DMS 273 treated with DMSO at 0.1 percent for 48 hours (cell line): Measurements from ENCODE around the gene ABL1.

ENCODE experiments used
- DNase-seq: peaks from one replicate; lab custom pipeline; 2025; lab: John Stamatoyannopoulos, UW

The ABL1 gene

DNA sequence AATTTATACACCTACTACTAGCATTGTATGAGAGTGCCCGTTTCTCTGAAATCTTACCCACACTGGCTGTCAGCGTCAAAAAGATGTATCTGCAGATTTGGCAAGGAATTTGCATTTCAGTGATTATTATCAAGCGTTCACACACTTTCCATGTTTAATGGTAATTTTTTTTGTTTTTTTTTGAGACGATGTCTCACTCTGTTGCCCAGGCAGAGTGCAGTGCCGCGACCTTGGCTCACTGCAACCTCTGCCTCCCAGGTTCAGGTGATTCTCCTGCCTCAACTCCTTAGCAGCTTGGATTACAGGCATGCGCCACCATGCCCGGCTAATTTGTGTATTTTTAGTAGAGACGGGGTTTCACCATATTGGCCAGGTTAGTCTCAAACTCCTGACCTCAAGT is 14.3 kb downstream of the ABL1 start:
- no peak for DNase-seq

GRCh38 chr9:130852801-130853200 is 17.7 kb downstream of the ABL1 start:
- no peak for DNase-seq

DNA sequence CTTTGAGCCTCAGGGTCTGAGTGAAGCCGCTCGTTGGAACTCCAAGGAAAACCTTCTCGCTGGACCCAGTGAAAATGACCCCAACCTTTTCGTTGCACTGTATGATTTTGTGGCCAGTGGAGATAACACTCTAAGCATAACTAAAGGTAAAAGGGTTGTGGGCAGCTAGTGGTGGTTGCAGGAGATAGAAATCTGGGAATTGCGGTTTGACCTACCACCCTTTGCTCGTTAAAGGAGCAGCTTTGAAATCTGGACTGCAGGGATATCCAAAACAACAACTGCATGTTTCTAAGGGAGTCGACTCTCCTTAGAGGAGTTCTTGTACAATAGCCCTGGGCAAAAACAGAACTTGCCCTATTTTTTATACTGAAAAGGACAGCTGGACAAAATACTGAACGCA is 19.0 kb downstream of the ABL1 start:
- no peak for DNase-seq

- no peak for DNase-seq
Measured at GRCh38 chr9:130854835-130855234, 19.8 kb downstream of the ABL1 start.

DNA sequence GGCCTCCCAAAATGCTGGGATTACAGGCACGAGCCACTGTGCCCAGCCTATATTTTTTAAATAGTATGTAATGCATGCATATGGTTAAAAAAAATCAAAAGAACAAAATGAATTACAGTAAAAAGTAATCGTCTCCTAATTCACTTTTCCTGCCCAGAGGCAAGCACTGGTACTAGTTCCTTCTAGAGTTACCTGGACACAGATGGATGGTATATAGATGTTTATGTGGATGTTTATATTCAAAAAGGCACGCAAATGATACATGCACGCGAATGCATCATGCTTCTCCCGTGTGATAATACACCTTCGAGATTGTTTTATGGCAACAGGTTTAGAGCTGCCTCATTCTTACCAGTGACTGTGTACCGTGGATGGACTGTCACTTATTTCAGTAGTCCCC is 21.4 kb downstream of the ABL1 start:
- DNase-seq, result no peak

DNA sequence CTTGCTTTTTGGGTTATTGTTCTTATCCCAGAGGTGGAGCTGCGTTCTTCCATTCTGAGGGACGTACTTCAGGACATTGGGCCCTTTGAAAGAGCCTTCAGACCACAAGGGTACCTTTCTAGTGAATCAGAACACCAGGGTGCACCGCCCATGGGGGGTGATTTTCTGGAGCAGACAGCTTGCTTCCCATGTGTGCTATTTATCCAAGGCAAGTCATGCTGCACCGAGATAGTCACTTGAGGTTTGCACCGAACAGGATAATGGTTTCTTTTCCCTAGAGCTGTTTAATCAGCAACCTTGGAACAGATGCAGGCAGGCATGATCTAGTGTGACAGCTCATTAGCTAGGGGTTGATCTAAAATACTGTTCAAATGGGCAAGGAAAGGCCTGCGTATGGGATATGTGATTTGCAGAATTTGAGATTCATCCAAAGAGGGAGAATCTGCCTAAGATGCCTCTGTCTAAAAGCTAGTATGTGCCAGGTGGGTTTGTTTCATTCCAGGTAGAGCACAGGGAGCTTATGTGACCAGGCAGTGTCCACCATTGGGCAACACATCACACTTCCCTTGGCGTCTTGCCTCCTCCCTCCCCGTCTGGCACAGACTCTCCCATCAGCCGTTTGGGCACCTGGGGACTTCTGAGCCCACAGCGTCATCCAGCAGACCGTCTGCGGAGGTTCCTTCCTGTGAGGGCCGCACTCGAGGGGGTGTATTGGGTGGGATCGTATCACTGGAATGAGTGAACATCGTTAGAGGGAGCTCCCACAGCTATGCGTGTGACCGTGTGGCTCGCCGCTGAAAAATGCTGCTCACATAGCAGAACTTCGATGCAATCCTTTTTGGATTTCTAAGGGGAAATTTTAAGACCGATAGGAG is 23.0 kb downstream of the ABL1 start:
- DNase-seq, result no peak

DNA sequence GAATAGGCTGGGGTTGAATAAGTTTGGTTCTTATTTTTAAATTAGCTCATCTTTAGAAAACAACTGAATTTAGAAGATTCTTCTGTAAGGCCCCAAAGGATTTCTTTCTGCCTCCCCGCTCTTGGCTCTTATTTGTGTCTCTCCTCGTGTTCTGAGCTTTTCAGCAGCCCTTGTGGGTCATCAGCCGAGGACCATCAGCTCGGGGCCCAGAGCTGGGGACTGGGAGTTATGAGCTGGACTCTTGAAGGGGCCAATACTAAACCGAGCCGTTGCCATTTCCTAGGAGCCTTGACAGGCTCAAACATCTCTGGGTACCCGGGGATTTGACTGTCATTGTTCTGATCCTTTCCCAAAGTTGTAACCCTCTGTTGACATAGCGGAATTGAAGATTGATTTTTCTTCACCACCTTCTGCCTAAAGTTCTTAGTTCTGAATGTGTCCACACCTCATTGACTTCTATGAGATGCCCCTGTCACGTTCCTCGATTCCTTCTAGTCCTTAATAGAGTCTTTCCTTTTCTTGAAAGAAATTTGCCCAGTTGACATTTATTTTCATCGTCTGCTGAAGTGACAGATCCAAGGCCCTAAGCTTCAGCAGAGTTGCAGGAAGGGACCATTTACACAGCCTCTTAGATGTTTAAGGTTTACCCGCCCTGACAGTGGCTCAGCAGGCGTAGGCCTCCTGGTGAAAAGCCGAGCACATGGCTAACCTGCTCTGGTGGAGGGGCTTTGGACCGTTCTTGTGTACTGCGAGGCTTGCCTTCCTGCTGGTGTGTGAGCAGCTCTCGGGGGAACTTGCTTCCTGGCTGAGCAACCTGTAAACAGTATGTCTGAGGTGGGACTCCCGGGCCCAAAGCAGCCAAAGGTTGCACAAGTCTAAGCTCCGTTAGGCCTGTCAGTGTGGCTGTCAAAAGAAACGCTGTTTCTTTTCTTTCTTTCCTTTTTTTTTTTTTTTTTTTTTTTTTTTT is 24.0 kb downstream of the ABL1 start:
- DNase-seq, result no peak

- DNase-seq, result no peak
Measured at GRCh38 chr9:130860458-130861316, 25.6 kb downstream of the ABL1 start.

- no peak for DNase-seq
Measured at GRCh38 chr9:130861372-130862180, 26.5 kb downstream of the ABL1 start.

DNA sequence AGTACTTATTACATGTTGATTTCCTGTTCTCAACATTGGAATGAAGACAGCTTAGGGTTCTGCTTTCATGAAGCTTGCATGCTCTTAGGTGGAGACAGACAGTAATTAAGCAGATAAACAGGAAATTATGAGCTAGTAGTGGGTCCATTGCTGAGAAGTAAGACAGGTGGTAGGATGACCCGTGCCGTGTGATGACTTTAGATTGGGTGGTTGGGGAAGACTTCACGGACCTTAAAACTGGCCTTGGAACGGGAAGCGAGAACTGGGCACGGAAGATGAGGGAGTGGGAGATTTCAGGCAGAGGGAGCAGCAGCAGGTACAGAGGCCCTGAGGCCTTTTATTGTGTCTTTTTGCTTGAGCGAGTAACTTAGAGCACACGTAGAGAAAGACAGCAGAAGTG is 27.2 kb downstream of the ABL1 start:
- no peak for DNase-seq

DNA sequence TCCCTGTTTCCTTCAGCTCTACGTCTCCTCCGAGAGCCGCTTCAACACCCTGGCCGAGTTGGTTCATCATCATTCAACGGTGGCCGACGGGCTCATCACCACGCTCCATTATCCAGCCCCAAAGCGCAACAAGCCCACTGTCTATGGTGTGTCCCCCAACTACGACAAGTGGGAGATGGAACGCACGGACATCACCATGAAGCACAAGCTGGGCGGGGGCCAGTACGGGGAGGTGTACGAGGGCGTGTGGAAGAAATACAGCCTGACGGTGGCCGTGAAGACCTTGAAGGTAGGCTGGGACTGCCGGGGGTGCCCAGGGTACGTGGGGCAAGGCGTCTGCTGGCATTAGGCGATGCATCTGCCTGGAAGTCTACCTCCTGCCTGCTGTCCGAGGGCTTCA is 27.7 kb downstream of the ABL1 start:
- DNase-seq, result no peak

- no peak for DNase-seq
Measured at GRCh38 chr9:130864541-130864940, 29.5 kb downstream of the ABL1 start.

GRCh38 chr9:130865921-130866320 is 30.9 kb downstream of the ABL1 start:
- DNase-seq, result no peak

- DNase-seq, result peak; percentile 69
Measured at GRCh38 chr9:130866474-130866965, 31.5 kb downstream of the ABL1 start.

DNA sequence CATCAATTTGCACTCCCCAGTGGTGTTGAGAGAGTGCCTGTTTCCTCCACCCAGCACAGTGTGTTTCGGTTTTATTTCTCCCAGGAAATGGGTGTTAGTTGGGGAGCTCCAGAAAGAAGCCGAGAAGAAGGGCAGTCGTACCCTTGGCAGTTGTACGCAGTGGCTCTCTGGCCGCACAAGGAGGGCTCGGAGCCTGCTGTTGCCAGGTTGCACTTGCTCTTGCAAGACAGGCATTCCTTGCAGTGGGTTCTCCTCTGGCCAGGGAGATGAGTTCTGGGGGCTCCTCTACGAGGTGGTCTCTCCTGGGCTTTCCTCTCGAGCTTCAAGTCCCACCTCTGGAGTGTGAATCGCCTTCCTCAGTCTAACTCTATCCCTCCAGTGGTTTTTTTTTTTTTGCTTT is 32.5 kb downstream of the ABL1 start:
- no peak for DNase-seq

DNA sequence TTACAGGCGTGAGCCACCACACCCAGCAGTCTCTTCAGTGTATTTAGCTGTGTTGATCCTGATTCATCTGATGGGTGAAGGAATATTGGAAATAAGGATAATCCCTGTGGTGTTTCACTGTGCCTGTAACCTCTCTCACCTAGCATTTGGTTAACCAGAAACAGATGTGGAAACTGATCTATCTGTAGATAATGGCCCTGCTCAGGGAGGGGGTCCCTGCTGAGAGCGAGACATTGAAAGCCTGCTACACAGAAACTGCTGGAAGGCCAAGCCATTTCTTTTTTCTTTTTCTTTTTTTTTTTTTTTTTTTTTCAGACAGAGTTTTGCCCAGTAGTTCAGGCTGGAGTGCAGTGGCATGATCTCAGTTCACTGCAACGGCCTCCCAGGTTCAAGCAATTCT is 33.2 kb downstream of the ABL1 start:
- no peak for DNase-seq

GRCh38 chr9:130869250-130869649 is 34.2 kb downstream of the ABL1 start:
- no peak for DNase-seq

- no peak for DNase-seq
Measured at GRCh38 chr9:130870491-130871381, 35.7 kb downstream of the ABL1 start.

- no peak for DNase-seq
Measured at GRCh38 chr9:130871395-130872062, 36.5 kb downstream of the ABL1 start.
